Stimulated activated naive B cell treated with anti-CD40 and anti-IgM and Interleukin-4, amounts not matched to agents 10 μg/mL and 1 μg/mL and 100 μg/mL, for 72 hours (primary cell): ENCODE data around the gene GNB5.
A peak's percentile ranks its signal among the peaks of the same experiment; 100 is the strongest.
"Not testable (repeated sequence)": the region's sequence is repeated elsewhere in the genome, so short reads cannot be mapped to it uniquely, and the experiment has no call there.

ENCODE experiments used
- ATAC-seq, 2 donors: fragments of 150-1000 bp; cut with Tn5 transposase; replicated peaks; 2 replicates each; pipeline ENCODE4 v1.10.0; 2021; ENCODE audit warnings: moderate library complexity in 1 of 2
- DNase-seq: peaks from one replicate; pipeline ENCODE4 v3.0.0; 2021
- H3K27ac Mint-ChIP-seq: one replicate; pipeline ENCODE4 v1.8.0; 2022; ENCODE audit warnings: mild to moderate bottlenecking, mixed read lengths
- H3K27me3 Mint-ChIP-seq, 2 donors: one replicate each; pipeline ENCODE4 v1.8.0; 2022; ENCODE audit warnings: mixed read lengths in 2 of 2
- H3K36me3 Mint-ChIP-seq, 2 donors: one replicate each; pipeline ENCODE4 v1.8.0; 2022; ENCODE audit warnings: mixed read lengths in 2 of 2, mild to moderate bottlenecking in 1 of 2
- H3K4me1 Mint-ChIP-seq, 2 donors: one replicate each; pipeline ENCODE4 v1.8.0; 2022; ENCODE audit warnings: mixed read lengths in 2 of 2, mild to moderate bottlenecking in 1 of 2
- H3K4me3 Mint-ChIP-seq, 2 donors: one replicate each; pipeline ENCODE4 v1.8.0; 2022; ENCODE audit warnings: mild to moderate bottlenecking in 2 of 2, mixed read lengths in 2 of 2, moderate library complexity in 1 of 2
- H3K9me3 Mint-ChIP-seq, 2 donors: one replicate each; pipeline ENCODE4 v1.8.0; 2022; ENCODE audit warnings: mixed read lengths in 2 of 2, mild to moderate bottlenecking in 1 of 2

The GNB5 gene

GRCh38 chr15:52085299-52085698 lies 105.9 kb downstream of the GNB5 start:
- Mint-ChIP-seq H3K27ac (no peak overlapping the region), H3K36me3 (peaks cover 3 to 8% of the 10 kb centered on the region in 2 donors), H3K27me3 (peaks cover 12 to 15% of the 10 kb centered on the region in 2 donors), H3K4me1 (peaks cover 14 to 20% of the 10 kb centered on the region in 2 donors), H3K4me3 (no peak overlapping the region), H3K9me3 (peaks cover 6 to 8% of the 10 kb centered on the region in 2 donors)
- no peak for ATAC-seq
- no peak for DNase-seq

DNA sequence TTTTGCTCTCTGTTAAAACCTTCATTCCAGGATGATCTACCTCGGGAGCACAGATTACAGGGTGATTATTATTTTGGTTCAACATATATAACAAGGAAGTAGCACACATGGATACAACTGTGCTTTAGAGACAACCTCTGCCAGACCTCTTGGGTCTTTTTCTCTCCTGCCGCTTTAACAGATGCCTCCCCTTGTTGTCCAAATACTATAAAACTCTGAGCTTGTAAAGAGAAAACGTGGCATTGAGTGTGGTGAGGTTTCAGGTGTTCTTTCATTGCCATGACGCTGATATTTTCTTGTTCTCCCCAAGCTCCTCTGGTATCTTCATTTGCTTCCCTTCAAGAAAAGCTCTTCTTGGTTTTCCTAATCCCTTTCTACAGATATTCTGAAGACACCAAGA lies 107.6 kb downstream of the GNB5 start:
- no peak overlapping the region for H3K27ac Mint-ChIP-seq
- H3K27me3 Mint-ChIP-seq, result peaks cover 6 to 7% of the 10 kb centered on the region in 2 donors
- no peaks in the 10 kb centered on the region for H3K9me3 Mint-ChIP-seq
- H3K36me3 Mint-ChIP-seq, result no peaks in the 10 kb centered on the region
- H3K4me1 Mint-ChIP-seq, result peaks cover 18 to 26% of the 10 kb centered on the region in 2 donors
- no peak overlapping the region for H3K4me3 Mint-ChIP-seq
- DNase-seq (no peak), ATAC-seq (no peak)

- not testable (repeated sequence) for DNase-seq, H3K9me3 Mint-ChIP-seq, H3K27ac Mint-ChIP-seq, H3K36me3 Mint-ChIP-seq, H3K27me3 Mint-ChIP-seq, ATAC-seq
- peaks cover 20 to 26% of the 10 kb centered on the region in 2 donors for H3K4me1 Mint-ChIP-seq
- H3K4me3 Mint-ChIP-seq, result peak overlapping the region in 1 of 2 donors; percentile 27
These were observed 108.2 kb downstream of the GNB5 start for GRCh38 chr15:52083037-52083359.

GRCh38 chr15:52082197-52083036 lies 108.8 kb downstream of the GNB5 start:
- no peaks in the 10 kb centered on the region for H3K9me3 Mint-ChIP-seq
- peaks cover 7 to 8% of the 10 kb centered on the region in 2 donors for H3K27me3 Mint-ChIP-seq
- peaks cover 20 to 26% of the 10 kb centered on the region in 2 donors for H3K4me1 Mint-ChIP-seq
- no peak overlapping the region for H3K4me3 Mint-ChIP-seq
- H3K27ac Mint-ChIP-seq, result no peak overlapping the region
- DNase-seq, result no peak
- peak; percentile 74 to 81 for ATAC-seq
- H3K36me3 Mint-ChIP-seq, result no peaks in the 10 kb centered on the region

- Mint-ChIP-seq H3K4me3 (no peak overlapping the region), H3K36me3 (no peaks in the 10 kb centered on the region), H3K27ac (no peak overlapping the region), H3K4me1 (peaks cover 24 to 26% of the 10 kb centered on the region in 2 donors), H3K27me3 (peaks cover 7 to 8% of the 10 kb centered on the region in 2 donors), H3K9me3 (no peaks in the 10 kb centered on the region)
- ATAC-seq (no peak), DNase-seq (no peak)
These were observed 110.3 kb downstream of the GNB5 start for GRCh38 chr15:52080706-52081392.

- no peak overlapping the region for H3K4me3 Mint-ChIP-seq
- no peak for ATAC-seq
These were observed 111.2 kb downstream of the GNB5 start for GRCh38 chr15:52080031-52080430.

DNA sequence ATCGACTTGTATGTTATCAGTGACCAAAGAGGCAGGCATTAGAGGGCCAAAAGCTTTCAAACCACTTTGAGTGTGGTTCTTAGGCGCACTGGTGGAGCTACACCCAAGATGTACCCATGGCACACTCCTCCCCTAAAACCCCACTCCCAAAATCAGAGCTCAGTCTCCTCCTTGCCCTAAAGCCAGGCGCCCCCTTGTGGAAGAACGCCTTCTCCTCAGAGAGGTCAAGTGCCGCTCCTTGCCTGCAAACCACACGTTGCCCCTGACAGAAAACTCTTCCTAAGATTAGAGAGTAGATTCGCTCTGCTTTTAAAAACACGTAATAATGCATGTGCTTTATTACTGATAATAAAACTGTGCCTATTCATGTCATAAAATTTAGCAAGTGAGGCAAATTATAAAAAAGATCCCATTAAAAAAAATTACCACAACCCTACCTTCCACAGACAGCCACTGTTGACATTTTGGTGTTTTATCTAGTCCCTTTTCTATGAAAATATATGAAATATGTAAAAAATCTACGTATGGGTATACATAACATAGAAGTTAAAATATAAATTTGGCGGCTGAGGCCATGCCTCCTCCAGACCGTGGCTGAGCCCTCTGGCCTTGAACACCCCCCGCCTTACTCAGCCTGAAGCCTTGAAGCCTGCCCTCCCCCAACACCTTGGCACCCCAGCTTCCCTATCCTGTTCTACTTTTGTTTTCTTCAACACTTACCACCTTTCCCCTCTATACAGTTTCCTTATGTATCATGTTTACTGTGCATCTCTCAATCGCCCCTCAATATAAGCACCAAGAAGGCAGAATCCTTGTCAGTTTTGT lies 112.1 kb downstream of the GNB5 start:
- Mint-ChIP-seq H3K27me3 (peaks cover 7 to 8% of the 10 kb centered on the region in 2 donors), H3K27ac (peak overlapping the region; percentile 0)
- ATAC-seq, result peak; percentile 74 to 76

More at GRCh38 chr15:52080031-52080430, 111.2 kb downstream of the GNB5 start:
- peaks cover 7 to 8% of the 10 kb centered on the region in 2 donors for H3K27me3 Mint-ChIP-seq
- no peaks in the 10 kb centered on the region for H3K9me3 Mint-ChIP-seq
- peaks cover 24 to 26% of the 10 kb centered on the region in 2 donors for H3K4me1 Mint-ChIP-seq
- H3K27ac Mint-ChIP-seq, result no peak overlapping the region
- H3K36me3 Mint-ChIP-seq, result no peaks in the 10 kb centered on the region
- DNase-seq, result no peak

DNA sequence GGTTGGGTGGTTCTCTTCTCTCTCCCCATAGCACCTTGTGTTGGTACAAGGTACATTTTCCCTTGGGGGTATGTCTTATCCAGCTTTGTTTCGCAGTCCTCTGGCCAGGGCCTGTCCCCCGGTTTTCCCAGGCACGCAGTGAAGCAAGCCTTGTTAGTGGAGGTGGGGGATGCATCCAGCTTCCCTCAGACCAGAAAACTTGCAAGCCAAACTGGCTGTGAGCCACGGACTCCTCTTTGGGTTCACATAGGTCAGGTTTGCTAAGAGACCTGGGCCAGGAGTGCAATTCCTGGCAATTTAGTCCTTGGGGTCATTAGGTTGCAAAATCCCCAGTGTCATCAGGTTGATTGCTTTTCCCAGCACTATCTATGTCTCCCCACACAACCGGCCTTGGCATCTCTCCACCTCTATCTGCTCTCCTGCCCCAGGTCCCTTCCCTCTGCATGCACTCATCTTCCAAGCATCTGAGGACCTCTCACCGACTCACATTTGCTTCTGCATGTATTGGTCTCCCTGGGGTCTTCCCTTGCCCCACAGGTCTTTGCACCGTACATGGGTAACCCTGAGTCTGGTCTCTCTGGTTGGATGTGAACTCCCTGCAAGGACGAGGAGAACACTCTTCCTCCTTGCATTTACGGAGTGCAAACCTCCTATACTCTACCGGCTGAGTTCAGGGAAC lies 112.9 kb downstream of the GNB5 start:
- Mint-ChIP-seq H3K27ac (no peak overlapping the region), H3K4me1 (peaks cover 20 to 21% of the 10 kb centered on the region in 2 donors), H3K27me3 (peaks cover 3 to 8% of the 10 kb centered on the region in 2 donors), H3K36me3 (no peaks in the 10 kb centered on the region), H3K4me3 (no peak overlapping the region), H3K9me3 (no peaks in the 10 kb centered on the region)
- DNase-seq (no peak), ATAC-seq (no peak)

More for the DNA sequence above, 112.1 kb downstream of the GNB5 start:
- peak; percentile 40 for DNase-seq
- no peaks in the 10 kb centered on the region for H3K9me3 Mint-ChIP-seq
- H3K4me3 Mint-ChIP-seq, result no peak overlapping the region
- no peaks in the 10 kb centered on the region for H3K36me3 Mint-ChIP-seq
- peaks cover 24 to 26% of the 10 kb centered on the region in 2 donors for H3K4me1 Mint-ChIP-seq

DNA sequence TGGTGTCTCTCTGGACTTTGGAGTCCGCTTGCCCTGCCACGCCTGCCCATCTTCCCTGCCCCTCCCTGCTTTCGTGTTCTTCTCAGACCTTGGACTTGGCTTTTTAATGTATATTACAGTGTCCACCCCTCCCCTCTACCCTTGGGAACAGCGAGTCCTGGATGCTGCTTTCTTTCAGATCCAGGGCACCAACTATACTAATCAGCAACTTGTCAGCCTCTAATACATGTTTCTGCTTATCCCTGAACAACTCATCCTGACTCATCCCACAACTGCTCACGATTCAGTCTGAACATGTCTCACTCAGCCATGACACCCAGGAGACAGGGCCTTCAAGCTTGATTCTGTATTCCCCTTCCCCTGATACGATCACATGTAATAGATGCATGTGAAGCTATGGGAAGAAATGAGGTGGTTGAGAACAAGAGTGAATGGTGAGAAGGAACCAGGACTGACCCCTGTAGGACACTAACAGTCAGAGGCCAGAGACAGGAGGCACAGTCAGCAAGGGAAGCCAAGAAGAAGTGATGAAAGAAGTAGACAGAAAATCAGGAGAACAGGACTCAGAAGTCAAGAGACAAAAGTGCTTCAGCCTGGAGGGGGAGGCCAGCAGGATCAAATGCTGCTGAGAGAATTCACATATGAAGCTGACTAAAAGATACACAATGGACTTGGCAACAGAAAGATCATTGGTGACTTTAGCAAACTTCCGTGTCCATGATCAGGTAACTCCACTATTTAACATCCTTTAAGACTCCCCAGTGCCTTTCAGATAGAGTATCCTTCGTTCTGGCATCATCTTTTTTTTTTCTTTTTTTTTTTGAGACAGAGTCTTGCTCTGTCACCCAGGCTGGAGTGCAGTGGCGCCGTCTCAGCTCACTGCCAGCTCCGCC lies 114.1 kb downstream of the GNB5 start:
- Mint-ChIP-seq H3K4me3 (no peak overlapping the region), H3K27me3 (peaks cover 3 to 8% of the 10 kb centered on the region in 2 donors), H3K36me3 (no peaks in the 10 kb centered on the region), H3K9me3 (no peaks in the 10 kb centered on the region), H3K27ac (no peak overlapping the region), H3K4me1 (peaks cover 9 to 10% of the 10 kb centered on the region in 2 donors)
- DNase-seq, result no peak
- ATAC-seq, result no peak

DNA sequence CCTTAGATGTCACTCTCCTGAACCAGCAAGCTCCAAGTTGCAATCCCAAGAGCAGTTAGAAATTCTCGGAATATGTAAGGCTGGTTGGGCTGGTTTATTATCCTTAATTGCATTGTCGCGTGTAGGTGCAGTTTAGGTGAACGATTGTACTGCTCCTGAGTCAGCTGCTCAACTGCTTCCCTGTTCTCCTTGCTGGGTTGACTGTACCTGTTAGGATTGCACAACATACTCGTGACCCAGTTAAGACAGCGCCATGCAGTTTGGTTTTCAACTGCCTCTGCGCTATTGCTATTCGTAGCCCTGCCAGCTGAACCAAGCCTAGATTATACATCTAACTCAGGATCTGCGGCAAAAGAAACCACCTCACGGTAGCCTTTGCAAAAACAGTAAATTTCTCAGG lies 119.6 kb downstream of the GNB5 start:
- peaks cover under 1 to 1% of the 10 kb centered on the region in 2 donors for H3K36me3 Mint-ChIP-seq
- H3K4me3 Mint-ChIP-seq, result no peak overlapping the region
- DNase-seq, result no peak
- peaks cover 1 to 14% of the 10 kb centered on the region in 2 donors for H3K4me1 Mint-ChIP-seq
- no peak for ATAC-seq
- no peak overlapping the region for H3K27ac Mint-ChIP-seq
- H3K27me3 Mint-ChIP-seq, result no peaks in the 10 kb centered on the region
- H3K9me3 Mint-ChIP-seq, result no peaks in the 10 kb centered on the region

DNA sequence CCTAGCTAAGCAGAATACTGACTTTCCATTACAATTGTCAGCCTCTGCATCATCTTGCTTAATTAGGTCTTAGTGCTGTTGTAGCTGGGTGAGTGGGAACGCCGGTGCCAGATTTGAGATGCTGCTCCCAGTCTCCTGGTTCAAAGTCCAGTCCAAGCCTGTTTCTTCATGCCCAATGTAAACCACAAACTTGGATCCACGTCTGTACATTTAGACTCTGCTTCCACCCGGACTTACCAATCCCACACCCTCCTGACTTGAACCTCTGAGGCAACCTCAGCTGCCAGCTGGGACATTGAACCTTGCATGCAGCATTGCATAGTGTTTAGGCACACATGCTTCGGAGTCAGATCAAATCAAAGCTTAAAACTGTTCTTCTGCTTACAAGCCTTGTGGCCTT lies 121.6 kb downstream of the GNB5 start:
- H3K9me3 Mint-ChIP-seq, result no peaks in the 10 kb centered on the region
- DNase-seq (no peak), ATAC-seq (no peak)
- no peak overlapping the region for H3K4me3 Mint-ChIP-seq
- H3K4me1 Mint-ChIP-seq, result peaks cover 3 to 16% of the 10 kb centered on the region in 2 donors
- peaks cover 5% of the 10 kb centered on the region in 2 donors for H3K36me3 Mint-ChIP-seq
- no peaks in the 10 kb centered on the region for H3K27me3 Mint-ChIP-seq
- H3K27ac Mint-ChIP-seq, result no peak overlapping the region

DNA sequence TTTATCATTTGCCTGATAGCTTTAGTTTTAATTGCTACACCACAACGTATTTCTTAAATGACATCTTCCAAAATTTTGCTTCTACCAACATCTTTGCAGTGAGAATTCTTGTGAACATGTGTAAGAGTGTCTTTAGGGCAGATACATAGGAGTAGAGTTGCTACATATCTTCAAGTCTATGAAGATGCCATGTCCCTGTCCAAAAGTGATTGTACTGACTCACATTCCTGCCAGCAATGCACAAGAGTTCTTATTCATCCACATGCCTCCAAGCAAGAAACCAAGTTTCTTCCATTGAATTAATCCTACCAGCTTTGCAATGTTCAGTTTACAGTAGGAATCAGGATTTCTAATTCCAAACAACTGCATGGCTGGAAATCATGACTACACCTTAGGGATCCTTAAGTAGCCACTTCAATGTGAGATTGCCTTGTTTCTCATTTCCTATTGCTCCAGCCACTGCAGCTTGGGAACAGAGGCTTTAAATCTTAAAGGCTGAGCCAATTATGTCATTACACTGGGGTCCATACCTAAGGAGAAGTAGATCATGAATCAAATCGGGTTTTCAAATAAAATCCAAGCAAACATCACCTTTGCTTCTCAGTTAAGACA lies 123.1 kb downstream of the GNB5 start:
- Mint-ChIP-seq H3K4me3 (no peak overlapping the region), H3K4me1 (peaks cover 3 to 16% of the 10 kb centered on the region in 2 donors), H3K27me3 (no peaks in the 10 kb centered on the region), H3K9me3 (no peaks in the 10 kb centered on the region), H3K36me3 (peaks cover 17 to 19% of the 10 kb centered on the region in 2 donors), H3K27ac (peak overlapping the region; percentile 80)
- DNase-seq (no peak), ATAC-seq (no peak)

GRCh38 chr15:52067545-52067926 lies 123.7 kb downstream of the GNB5 start:
- ATAC-seq (no peak), DNase-seq (no peak)
- peak overlapping the region; percentile 80 for H3K27ac Mint-ChIP-seq
- H3K36me3 Mint-ChIP-seq, result peaks cover 20 to 23% of the 10 kb centered on the region in 2 donors
- no peaks in the 10 kb centered on the region for H3K27me3 Mint-ChIP-seq
- peaks cover 3 to 16% of the 10 kb centered on the region in 2 donors for H3K4me1 Mint-ChIP-seq
- H3K4me3 Mint-ChIP-seq, result no peak overlapping the region
- no peaks in the 10 kb centered on the region for H3K9me3 Mint-ChIP-seq
